Hepatocyte (in vitro differentiated cells): ENCODE data around the gene PRR23A. TPM values are rescaled to one million over a fixed set of nuclear protein-coding genes. Genes with fewer than 3 reads are reported as not detected.

ENCODE experiments used
- DNase-seq: peaks from one replicate; pipeline ENCODE4 v3.0.0-alpha.2; 2016; ENCODE audit warnings: low spot score
- H2AFZ ChIP-seq: fragments of 200-600 bp; sonication (generic); 2 replicates; pipeline ENCODE4 v1.6.0; 2016; ENCODE audit warnings: antibody characterized with exemption, mild to moderate bottlenecking
- H3K27ac ChIP-seq: fragments of 200-600 bp; sonication (generic); 2 replicates; pipeline ENCODE4 v1.5.1; 2016; ENCODE audit warnings: mild to moderate bottlenecking
- H3K27me3 ChIP-seq: fragments of 200-600 bp; sonication (generic); 2 replicates; pipeline ENCODE4 v1.6.1; 2016
- H3K36me3 ChIP-seq: fragments of 200-600 bp; sonication (generic); replicated peaks from 2 replicates; pipeline ENCODE4 v1.5.1; 2016; ENCODE audit warnings: low read depth; ENCODE audit not compliant: insufficient read depth
- H3K4me1 ChIP-seq: fragments of 200-600 bp; sonication (generic); 2 replicates; pipeline ENCODE4 v1.5.1; 2016; ENCODE audit warnings: mild to moderate bottlenecking, moderate library complexity; ENCODE audit not compliant: insufficient read depth
- H3K4me2 ChIP-seq: fragments of 200-600 bp; sonication (generic); 2 replicates; pipeline ENCODE4 v1.6.0; 2016
- H3K4me3 ChIP-seq: fragments of 200-600 bp; sonication (generic); 2 replicates; pipeline ENCODE4 v1.5.1; 2016; ENCODE audit warnings: mild to moderate bottlenecking
- H3K79me2 ChIP-seq: fragments of 200-600 bp; sonication (generic); 2 replicates; pipeline ENCODE4 v1.6.0; 2017; ENCODE audit warnings: mild to moderate bottlenecking
- H3K9me2 ChIP-seq: fragments of 200-600 bp; sonication (generic); replicated peaks from 2 replicates; pipeline ENCODE4 v1.6.0; 2017; ENCODE audit warnings: mild to moderate bottlenecking; ENCODE audit not compliant: insufficient read depth
- H3K9me3 ChIP-seq: fragments of 200-600 bp; sonication (generic); 2 replicates; pipeline ENCODE4 v1.5.1; 2016; ENCODE audit warnings: low read depth, mild to moderate bottlenecking
- H4K20me1 ChIP-seq: fragments of 200-600 bp; sonication (generic); 2 replicates; pipeline ENCODE4 v1.6.0; 2016; ENCODE audit warnings: mild to moderate bottlenecking; ENCODE audit not compliant: insufficient read depth, poor library complexity, severe bottlenecking
- CTCF ChIP-seq: fragments of 200-600 bp; sonication (generic); IDR thresholded peaks from 2 replicates; pipeline ENCODE4 v1.5.1; 2016; ENCODE audit warnings: antibody characterized with exemption, mild to moderate bottlenecking; ENCODE audit not compliant: poor library complexity
- EZH2 ChIP-seq: fragments of 200-600 bp; sonication (generic); IDR thresholded peaks from 2 replicates; pipeline ENCODE4 v1.6.1; 2016; ENCODE audit warnings: antibody characterized with exemption, mild to moderate bottlenecking, borderline replicate concordance
- EZH2phosphoT487 ChIP-seq: fragments of 200-600 bp; sonication (generic); IDR thresholded peaks from one replicate; pipeline ENCODE4 v1.6.1; 2018; ENCODE audit warnings: antibody characterized with exemption, mild to moderate bottlenecking, low read depth, moderate library complexity; ENCODE audit not compliant: unreplicated experiment, severe bottlenecking
- WGBS: methylation state at CpG from one replicate; pipeline ENCODE4 v1.1.6; 2016; ENCODE audit warnings: low lambda C conversion rate; ENCODE audit errors: missing lambda C conversion rate; 5-methylcytosine and 5-hydroxymethylcytosine counted together
- polyA plus RNA-seq: library from polyadenylated mRNA; unstranded; fragments of >200 nt; fragmentation: Nextera tagmentation; extraction: Ambion mirVana; gene quantifications from 2 replicates; pipeline ENCODE4 v1.2.1, GENCODE V29; 2016
- total RNA-seq: library from RNA; depleted of rRNA; stranded (reverse); fragments of >200 nt; gene quantifications from 2 replicates; pipeline ENCODE4 v1.2.3, GENCODE V29; 2014

Gene PRR23A
- total RNA-seq (not detected in 2 replicates), polyA plus RNA-seq (not detected in 2 replicates)

- no peak within 1 kb of the TSS for H2AFZ ChIP-seq
- H4K20me1 ChIP-seq = no peaks in the 10 kb centered on the region
- DNase-seq = no peak
- no peak within 1 kb of the TSS for H3K4me2 ChIP-seq
- H3K4me3 ChIP-seq = no peak within 1 kb of the TSS
- H3K27me3 ChIP-seq = no peaks in the 10 kb centered on the region
- no peaks in the 10 kb centered on the region for H3K9me2 ChIP-seq
- TF ChIP-seq CTCF = no peak
- no peak for TF ChIP-seq EZH2
- no peak for TF ChIP-seq EZH2phosphoT487
- H3K36me3 ChIP-seq = no peaks in the 10 kb centered on the region
- H3K27ac ChIP-seq = no peak within 1 kb of the TSS
- H3K9me3 ChIP-seq = no peaks in the 10 kb centered on the region
- no peaks in the 10 kb centered on the region for H3K4me1 ChIP-seq
- H3K79me2 ChIP-seq = no peaks in the 10 kb centered on the region
- 98% methylated on average over 44 of the region's 60 CpGs for WGBS
Measured at GRCh38 chr3:139006051-139006716, at the start of gene PRR23A. PRR23A (minus strand) TSS chr3:139006268; CDS start chr3:139006268, 0 bp downstream.

- 86% methylated on average over 2 of the region's 2 CpGs for WGBS
- no peak overlapping the region for H3K4me3 ChIP-seq
- TF ChIP-seq EZH2 = no peak
- TF ChIP-seq EZH2phosphoT487 = no peak
- TF ChIP-seq CTCF = no peak
Measured at GRCh38 chr3:139052802-139053600, 46.9 kb upstream of the PRR23A start.

GRCh38 chr3:139044366-139045210 is 38.5 kb upstream of the PRR23A start, which contains the start of gene PRR23C:
PRR23C (minus strand) TSS chr3:139044892; CDS start chr3:139044620, 272 bp downstream.
- Histone ChIP-seq H3K9me2 (no peaks in the 10 kb centered on the region), H3K4me3 (no peak within 1 kb of the TSS), H3K9me3 (no peaks in the 10 kb centered on the region), H3K27ac (no peak within 1 kb of the TSS), H3K27me3 (no peaks in the 10 kb centered on the region), H3K4me1 (no peaks in the 10 kb centered on the region), H2AFZ (no peak within 1 kb of the TSS), H3K4me2 (no peak within 1 kb of the TSS), H4K20me1 (no peaks in the 10 kb centered on the region), H3K79me2 (no peaks in the 10 kb centered on the region), H3K36me3 (no peaks in the 10 kb centered on the region)
- no peak for DNase-seq
- TF ChIP-seq EZH2phosphoT487 = no peak
- no peak for TF ChIP-seq EZH2
- no peak for TF ChIP-seq CTCF
- 98% methylated on average over 63 of the region's 77 CpGs for WGBS

More at GRCh38 chr3:139052802-139053600, 46.9 kb upstream of the PRR23A start:
- H3K4me2 ChIP-seq = no peak overlapping the region
- H3K79me2 ChIP-seq = no peaks in the 10 kb centered on the region
- H3K27me3 ChIP-seq = no peaks in the 10 kb centered on the region
- DNase-seq = no peak
- H3K27ac ChIP-seq = no peak overlapping the region
- no peaks in the 10 kb centered on the region for H3K9me2 ChIP-seq
- no peaks in the 10 kb centered on the region for H3K4me1 ChIP-seq
- no peaks in the 10 kb centered on the region for H3K36me3 ChIP-seq
- no peaks in the 10 kb centered on the region for H3K9me3 ChIP-seq
- H2AFZ ChIP-seq = no peak overlapping the region
- H4K20me1 ChIP-seq = no peaks in the 10 kb centered on the region
